Karpas-422 (cell line): ENCODE results near the gene ALPK1. TPM values are rescaled to one million over a fixed set of nuclear protein-coding genes. Genes with fewer than 3 reads are reported as not detected.

Source experiments
- DNase-seq: peaks from one replicate; pipeline ENCODE4 v3.0.0-alpha.2; 2015
- H2AFZ ChIP-seq: fragments of 200-600 bp; sonication (generic); 2 replicates; pipeline ENCODE4 v1.6.1; 2014; ENCODE audit warnings: antibody characterized with exemption, low read length, mixed read lengths
- H3K27ac ChIP-seq: fragments of 200-600 bp; sonication (generic); 2 replicates; pipeline ENCODE4 v1.5.1; 2014; ENCODE audit warnings: mild to moderate bottlenecking, low read length, moderate library complexity
- H3K27me3 ChIP-seq: fragments of 200-600 bp; sonication (generic); 2 replicates; pipeline ENCODE4 v1.6.1; 2014; ENCODE audit warnings: low read length, mixed read lengths
- H3K36me3 ChIP-seq: fragments of 200-600 bp; sonication (generic); 2 replicates; pipeline ENCODE4 v1.6.1; 2014; ENCODE audit warnings: low read length, mixed read lengths; ENCODE audit not compliant: insufficient read depth
- H3K4me1 ChIP-seq: fragments of 200-600 bp; sonication (generic); 2 replicates; pipeline ENCODE4 v1.6.1; 2014; ENCODE audit warnings: mild to moderate bottlenecking, low read length, mixed read lengths
- H3K4me2 ChIP-seq: fragments of 200-600 bp; sonication (generic); 2 replicates; pipeline ENCODE4 v1.6.1; 2014; ENCODE audit warnings: low read length, low read depth, mild to moderate bottlenecking; ENCODE audit not compliant: poor library complexity, severe bottlenecking
- H3K4me3 ChIP-seq: fragments of 200-600 bp; sonication (generic); 2 replicates; pipeline ENCODE4 v1.5.1; 2014; ENCODE audit warnings: mild to moderate bottlenecking, antibody characterized with exemption, low read length, mixed read lengths
- H3K79me2 ChIP-seq: fragments of 200-600 bp; sonication (generic); 2 replicates; pipeline ENCODE4 v1.6.1; 2014; ENCODE audit warnings: mild to moderate bottlenecking, low read length, mixed read lengths
- H3K9ac ChIP-seq: fragments of 200-600 bp; sonication (generic); 2 replicates; pipeline ENCODE4 v1.6.0; 2014; ENCODE audit warnings: low read length
- H3K9me2 ChIP-seq: fragments of 200-600 bp; sonication (generic), shearing (Covaris generic); replicated peaks from 2 replicates; pipeline ENCODE4 v1.6.0; 2014; ENCODE audit warnings: mild to moderate bottlenecking, low read length, moderate library complexity; ENCODE audit not compliant: insufficient read depth
- H3K9me3 ChIP-seq: fragments of 300-700, 200-600 bp; sonication (generic); 2 replicates; pipeline ENCODE4 v1.6.1; 2014; ENCODE audit warnings: low read length, mixed read lengths
- H4K20me1 ChIP-seq: fragments of 200-600 bp; sonication (generic); 2 replicates; pipeline ENCODE4 v1.6.1; 2014; ENCODE audit warnings: mild to moderate bottlenecking, antibody characterized with exemption, low read length, low read depth; ENCODE audit not compliant: insufficient read depth
- total RNA-seq: library from RNA; depleted of rRNA; stranded (reverse); fragments of >200 nt; shearing (Covaris generic); gene quantifications from 2 replicates; pipeline ENCODE4 v1.2.3, GENCODE V29; 2014; ENCODE audit warnings: low replicate concordance

ALPK1 gene
- total RNA-seq, 1 experiment from 2014 or later, result 32.4 TPM

GRCh38 chr4:112370466-112370865 lies 73.3 kb downstream of the ALPK1 start:
- H3K4me3 ChIP-seq, result no peak overlapping the region
- H3K9ac ChIP-seq, result no peak overlapping the region
- no peak overlapping the region for H3K4me2 ChIP-seq
- no peaks in the 10 kb centered on the region for H3K36me3 ChIP-seq
- no peaks in the 10 kb centered on the region for H3K4me1 ChIP-seq
- H2AFZ ChIP-seq, result no peak overlapping the region
- H3K27me3 ChIP-seq, result no peaks in the 10 kb centered on the region
- H3K9me3 ChIP-seq, result no peaks in the 10 kb centered on the region
- no peaks in the 10 kb centered on the region for H3K9me2 ChIP-seq
- H4K20me1 ChIP-seq, result no peaks in the 10 kb centered on the region
- no peak overlapping the region for H3K27ac ChIP-seq
- H3K79me2 ChIP-seq, result no peaks in the 10 kb centered on the region
- no peak for DNase-seq

GRCh38 chr4:112371361-112371760 lies 74.2 kb downstream of the ALPK1 start:
- DNase-seq, result no peak
- no peak overlapping the region for H2AFZ ChIP-seq
- H3K36me3 ChIP-seq, result no peaks in the 10 kb centered on the region
- H3K4me1 ChIP-seq, result no peaks in the 10 kb centered on the region
- no peak overlapping the region for H3K9ac ChIP-seq
- no peak overlapping the region for H3K27ac ChIP-seq
- no peak overlapping the region for H3K4me2 ChIP-seq
- H3K79me2 ChIP-seq, result no peaks in the 10 kb centered on the region
- H3K27me3 ChIP-seq, result no peaks in the 10 kb centered on the region
- H3K9me3 ChIP-seq, result no peaks in the 10 kb centered on the region
- no peaks in the 10 kb centered on the region for H3K9me2 ChIP-seq
- no peak overlapping the region for H3K4me3 ChIP-seq
- H4K20me1 ChIP-seq, result no peaks in the 10 kb centered on the region

GRCh38 chr4:112374850-112375249 lies 77.7 kb downstream of the ALPK1 start:
- H3K4me3 ChIP-seq, result no peak overlapping the region
- H2AFZ ChIP-seq, result no peak overlapping the region
- no peaks in the 10 kb centered on the region for H3K79me2 ChIP-seq
- no peak overlapping the region for H3K4me2 ChIP-seq
- no peaks in the 10 kb centered on the region for H3K27me3 ChIP-seq
- H3K9me2 ChIP-seq, result no peaks in the 10 kb centered on the region
- H3K27ac ChIP-seq, result no peak overlapping the region
- DNase-seq, result no peak
- no peaks in the 10 kb centered on the region for H4K20me1 ChIP-seq
- no peaks in the 10 kb centered on the region for H3K9me3 ChIP-seq
- H3K9ac ChIP-seq, result no peak overlapping the region
- no peaks in the 10 kb centered on the region for H3K4me1 ChIP-seq
- H3K36me3 ChIP-seq, result no peaks in the 10 kb centered on the region

- no peaks in the 10 kb centered on the region for H3K79me2 ChIP-seq
- H4K20me1 ChIP-seq, result no peaks in the 10 kb centered on the region
- no peaks in the 10 kb centered on the region for H3K36me3 ChIP-seq
- H3K4me3 ChIP-seq, result no peak overlapping the region
- no peak overlapping the region for H2AFZ ChIP-seq
- no peaks in the 10 kb centered on the region for H3K9me3 ChIP-seq
- H3K9ac ChIP-seq, result no peak overlapping the region
- H3K4me1 ChIP-seq, result no peaks in the 10 kb centered on the region
- no peaks in the 10 kb centered on the region for H3K9me2 ChIP-seq
- H3K27me3 ChIP-seq, result no peaks in the 10 kb centered on the region
- no peak overlapping the region for H3K27ac ChIP-seq
- DNase-seq, result no peak
- H3K4me2 ChIP-seq, result no peak overlapping the region
These were observed 80.0 kb downstream of the ALPK1 start for GRCh38 chr4:112377171-112377570.

- Histone ChIP-seq H3K27me3 (no peaks in the 10 kb centered on the region), H3K4me3 (no peak overlapping the region), H3K36me3 (no peaks in the 10 kb centered on the region), H3K4me2 (no peak overlapping the region), H3K27ac (no peak overlapping the region), H3K9me2 (no peaks in the 10 kb centered on the region), H4K20me1 (no peaks in the 10 kb centered on the region), H3K9me3 (no peaks in the 10 kb centered on the region), H3K4me1 (no peaks in the 10 kb centered on the region), H3K9ac (no peak overlapping the region), H2AFZ (no peak overlapping the region), H3K79me2 (no peaks in the 10 kb centered on the region)
- DNase-seq, result no peak
These were observed 80.5 kb downstream of the ALPK1 start for GRCh38 chr4:112377594-112378242.

- Histone ChIP-seq H3K9me3 (no peaks in the 10 kb centered on the region), H3K9me2 (no peaks in the 10 kb centered on the region), H3K36me3 (no peaks in the 10 kb centered on the region), H3K4me1 (no peaks in the 10 kb centered on the region), H3K4me2 (no peak overlapping the region), H3K9ac (no peak overlapping the region), H3K79me2 (no peaks in the 10 kb centered on the region), H3K27me3 (no peaks in the 10 kb centered on the region), H3K27ac (no peak overlapping the region), H3K4me3 (no peak overlapping the region), H4K20me1 (no peaks in the 10 kb centered on the region), H2AFZ (no peak overlapping the region)
- DNase-seq, result no peak
These were observed 81.1 kb downstream of the ALPK1 start for GRCh38 chr4:112378243-112378620.

- no peak overlapping the region for H3K4me2 ChIP-seq
- H3K27ac ChIP-seq, result no peak overlapping the region
- no peaks in the 10 kb centered on the region for H3K9me3 ChIP-seq
- DNase-seq, result no peak
- H3K36me3 ChIP-seq, result no peaks in the 10 kb centered on the region
- H3K9ac ChIP-seq, result no peak overlapping the region
- no peaks in the 10 kb centered on the region for H3K4me1 ChIP-seq
- no peak overlapping the region for H2AFZ ChIP-seq
- H4K20me1 ChIP-seq, result no peaks in the 10 kb centered on the region
- H3K79me2 ChIP-seq, result no peaks in the 10 kb centered on the region
- H3K4me3 ChIP-seq, result no peak overlapping the region
- H3K9me2 ChIP-seq, result no peaks in the 10 kb centered on the region
- H3K27me3 ChIP-seq, result no peaks in the 10 kb centered on the region
These were observed 81.7 kb downstream of the ALPK1 start for GRCh38 chr4:112378858-112379257.

GRCh38 chr4:112379306-112379705 lies 82.1 kb downstream of the ALPK1 start:
- no peak overlapping the region for H3K4me2 ChIP-seq
- no peaks in the 10 kb centered on the region for H4K20me1 ChIP-seq
- no peaks in the 10 kb centered on the region for H3K79me2 ChIP-seq
- no peak overlapping the region for H3K27ac ChIP-seq
- H3K4me1 ChIP-seq, result no peaks in the 10 kb centered on the region
- H3K36me3 ChIP-seq, result no peaks in the 10 kb centered on the region
- H3K9me3 ChIP-seq, result no peaks in the 10 kb centered on the region
- no peak overlapping the region for H3K9ac ChIP-seq
- no peak for DNase-seq
- no peak overlapping the region for H2AFZ ChIP-seq
- no peak overlapping the region for H3K4me3 ChIP-seq
- H3K27me3 ChIP-seq, result no peaks in the 10 kb centered on the region
- no peaks in the 10 kb centered on the region for H3K9me2 ChIP-seq
